Omental fat pad (tissue), 4 donors: ENCODE results near the gene SLC25A45. TPM values are rescaled to one million over a fixed set of nuclear protein-coding genes. Genes with fewer than 3 reads are reported as not detected.
A peak's percentile ranks its signal among the peaks of the same experiment; 100 is the strongest.
"Not testable (repeated sequence)": the region's sequence is repeated elsewhere in the genome, so short reads cannot be mapped to it uniquely, and the experiment has no call there.

Experiments used
- ATAC-seq: fragments of 150-250 bp; one replicate; pipeline ENCODE4 v1.9.1; 2016; ENCODE audit warnings: mild to moderate bottlenecking, moderate library complexity; ENCODE audit not compliant: low FRiP score
- DNase-seq: peaks from one replicate; pipeline ENCODE4 v3.0.0-alpha.2; 2019; ENCODE audit warnings: low spot score
- total RNA-seq, 4 donors: library from RNA; depleted of rRNA; stranded (reverse); fragments of >200 nt; gene quantifications; one replicate each; pipeline ENCODE4 v1.1.0, GENCODE V29; 2016
- TF ChIP-seq, protein P1 (sequence below), 3 donors: fragments of 450-650 bp; IDR thresholded peaks; one replicate each; pipeline ENCODE4 v1.5.1; 2016 to 2017; ENCODE audit warnings: antibody characterized with exemption in 3 of 3, mild to moderate bottlenecking in 3 of 3, moderate library complexity in 2 of 3

Gene SLC25A45
- total RNA-seq, 4 donors from 2014 or later, result 4.1 to 9.2 (median 6.0) TPM

DNA sequence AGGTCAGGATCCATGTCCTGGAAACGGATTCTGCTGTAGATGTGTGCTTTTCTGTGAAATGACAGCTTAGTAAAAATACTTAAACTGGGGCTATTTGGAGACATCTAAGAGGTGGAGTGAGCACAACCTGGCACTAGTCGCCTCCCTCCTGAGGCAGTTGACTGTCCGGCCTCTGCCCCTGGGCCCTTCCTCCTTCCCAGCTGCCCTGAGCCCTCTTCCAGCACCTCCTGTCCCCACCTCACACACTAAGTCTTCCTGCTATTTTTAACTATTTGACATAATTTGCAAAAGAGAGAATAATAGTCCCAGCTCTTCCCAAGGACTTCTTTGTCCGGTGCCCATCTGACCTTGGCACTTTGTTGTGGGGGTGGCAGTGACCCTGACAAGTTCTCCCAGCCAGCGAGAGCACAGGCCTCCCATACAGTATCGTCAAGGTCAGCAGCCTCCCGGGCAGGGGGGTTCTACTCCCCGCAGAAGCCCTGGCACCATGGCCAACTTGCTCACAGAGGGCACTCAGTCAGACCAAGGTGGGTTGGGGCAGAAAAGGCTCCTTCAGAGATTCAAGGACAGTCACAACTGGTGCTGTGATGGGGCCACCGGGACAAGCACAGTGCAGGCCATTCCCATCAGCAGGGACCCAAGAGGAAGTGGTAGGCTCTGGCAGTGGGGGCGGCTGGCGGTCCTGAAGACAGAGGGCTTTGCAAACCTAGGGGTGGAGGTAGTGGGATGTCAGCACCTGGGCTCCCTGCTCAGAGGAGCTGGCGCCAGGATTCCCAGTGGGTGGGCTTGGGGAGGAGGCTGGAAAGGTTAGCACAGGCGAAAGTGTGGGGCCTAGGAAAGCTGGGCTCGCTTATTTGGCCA lies 34.6 kb upstream of the SLC25A45 start:
- ATAC-seq (no peak), DNase-seq (no peak)
- TF ChIP-seq, protein P1, sequence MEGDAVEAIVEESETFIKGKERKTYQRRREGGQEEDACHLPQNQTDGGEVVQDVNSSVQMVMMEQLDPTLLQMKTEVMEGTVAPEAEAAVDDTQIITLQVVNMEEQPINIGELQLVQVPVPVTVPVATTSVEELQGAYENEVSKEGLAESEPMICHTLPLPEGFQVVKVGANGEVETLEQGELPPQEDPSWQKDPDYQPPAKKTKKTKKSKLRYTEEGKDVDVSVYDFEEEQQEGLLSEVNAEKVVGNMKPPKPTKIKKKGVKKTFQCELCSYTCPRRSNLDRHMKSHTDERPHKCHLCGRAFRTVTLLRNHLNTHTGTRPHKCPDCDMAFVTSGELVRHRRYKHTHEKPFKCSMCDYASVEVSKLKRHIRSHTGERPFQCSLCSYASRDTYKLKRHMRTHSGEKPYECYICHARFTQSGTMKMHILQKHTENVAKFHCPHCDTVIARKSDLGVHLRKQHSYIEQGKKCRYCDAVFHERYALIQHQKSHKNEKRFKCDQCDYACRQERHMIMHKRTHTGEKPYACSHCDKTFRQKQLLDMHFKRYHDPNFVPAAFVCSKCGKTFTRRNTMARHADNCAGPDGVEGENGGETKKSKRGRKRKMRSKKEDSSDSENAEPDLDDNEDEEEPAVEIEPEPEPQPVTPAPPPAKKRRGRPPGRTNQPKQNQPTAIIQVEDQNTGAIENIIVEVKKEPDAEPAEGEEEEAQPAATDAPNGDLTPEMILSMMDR (IDR thresholded peaks at IDR 0.05), result no peak

DNA sequence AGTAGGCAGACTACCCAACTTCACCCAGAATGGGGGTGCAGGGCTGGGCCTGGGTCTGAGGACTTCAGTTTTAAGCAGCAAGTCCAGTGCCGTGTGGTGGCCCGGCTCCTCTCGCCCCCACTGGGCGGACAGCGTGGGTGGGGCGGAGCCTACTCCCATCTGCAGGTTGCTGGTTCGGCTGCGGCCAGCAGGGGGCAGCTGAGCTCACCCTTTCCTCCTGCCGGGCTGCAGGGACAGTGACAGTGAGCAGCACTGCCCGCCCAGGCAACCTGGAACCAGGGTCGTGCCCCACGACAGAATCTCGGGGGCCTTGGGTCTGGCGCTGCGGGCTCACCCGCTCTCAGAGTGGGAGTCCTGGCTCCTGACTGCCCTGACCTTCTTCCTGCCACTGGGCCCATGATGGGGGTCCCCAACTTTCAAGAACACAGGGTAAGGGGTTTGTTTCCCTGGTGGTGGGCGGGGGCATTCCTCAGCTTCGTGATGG lies 33.9 kb upstream of the SLC25A45 start:
- peak; percentile 22 for ATAC-seq
- TF ChIP-seq, protein P1 (IDR thresholded peaks at IDR 0.05), result peak in 2 of 3 donors; percentile 98
- DNase-seq, result peak; percentile 91

DNA sequence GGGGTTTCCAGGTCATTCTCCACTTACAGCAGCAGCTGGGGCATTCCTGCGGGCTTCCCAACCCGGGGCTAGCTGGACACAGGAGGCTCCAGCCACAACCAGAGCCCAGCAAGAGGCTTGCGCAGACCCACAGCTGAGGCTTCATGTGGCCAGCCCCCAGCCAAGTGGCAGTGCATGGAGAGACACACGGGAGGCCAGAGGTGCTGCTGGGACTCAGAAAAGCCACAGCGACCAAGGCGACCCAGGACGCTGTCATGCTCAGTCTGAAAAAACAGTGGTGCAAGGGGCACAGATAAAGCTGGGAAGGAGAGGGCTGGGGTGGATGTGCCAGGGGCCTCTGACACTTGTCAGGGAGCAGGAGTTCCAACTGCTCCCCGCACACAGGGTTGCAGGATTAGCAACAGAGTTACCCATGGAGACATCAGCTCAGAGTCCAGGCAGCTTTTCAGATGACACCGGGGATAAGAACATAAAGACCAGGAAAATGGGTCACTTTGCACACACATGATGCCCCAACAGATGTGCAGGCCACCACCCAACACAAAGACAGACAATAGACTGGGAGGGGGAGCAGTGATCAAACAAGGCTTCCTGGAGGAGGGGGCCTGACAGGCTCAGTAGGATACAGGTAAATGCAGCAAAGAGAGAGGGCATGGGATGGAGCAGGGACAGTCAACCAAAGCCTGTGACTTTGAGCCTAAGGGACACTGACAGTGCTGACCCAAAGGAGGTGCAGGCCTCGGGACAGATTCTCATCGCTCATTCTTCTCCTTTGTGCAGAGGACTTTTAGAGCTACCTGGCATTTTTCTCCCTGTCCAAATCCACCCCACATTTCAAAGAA lies 33.3 kb upstream of the SLC25A45 start:
- TF ChIP-seq, protein P1 (IDR thresholded peaks at IDR 0.05), result no peak
- DNase-seq (no peak), ATAC-seq (no peak)

DNA sequence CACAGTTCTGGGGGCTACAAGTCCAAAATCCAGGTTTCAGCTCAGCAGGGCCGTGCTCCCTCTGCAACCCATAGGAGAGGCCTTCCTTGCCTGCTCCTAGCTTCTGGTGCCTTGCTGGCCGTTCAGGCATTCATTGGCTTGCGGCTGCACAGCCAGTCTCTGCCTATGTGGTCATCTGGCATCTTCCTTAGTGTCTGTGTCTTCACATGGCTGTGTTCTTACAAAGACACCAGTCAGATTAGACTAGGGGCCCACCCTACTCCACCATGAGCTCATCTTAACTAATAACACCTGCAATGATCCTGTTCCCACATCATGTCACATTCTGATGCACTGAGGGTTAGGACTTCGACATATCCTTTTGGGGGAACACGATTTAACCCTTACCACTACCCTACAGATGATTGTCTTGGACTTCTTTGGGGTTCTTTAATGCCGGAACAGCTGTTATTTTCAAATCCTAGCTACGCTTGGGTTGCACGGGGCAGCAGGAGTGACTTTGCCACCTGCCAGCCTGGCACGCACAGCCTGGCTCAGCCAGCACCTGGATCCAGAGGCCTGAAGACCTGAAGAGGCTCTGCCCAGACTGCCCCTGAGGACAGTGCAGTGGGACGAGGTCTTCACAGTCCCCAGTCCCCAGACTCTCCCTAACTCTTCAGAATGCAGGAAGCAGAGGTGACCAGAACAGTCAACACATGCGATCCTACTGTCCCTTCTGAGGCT lies 32.5 kb upstream of the SLC25A45 start:
- TF ChIP-seq, protein P1 (IDR thresholded peaks at IDR 0.05), result no peak
- DNase-seq (no peak), ATAC-seq (no peak)

DNA sequence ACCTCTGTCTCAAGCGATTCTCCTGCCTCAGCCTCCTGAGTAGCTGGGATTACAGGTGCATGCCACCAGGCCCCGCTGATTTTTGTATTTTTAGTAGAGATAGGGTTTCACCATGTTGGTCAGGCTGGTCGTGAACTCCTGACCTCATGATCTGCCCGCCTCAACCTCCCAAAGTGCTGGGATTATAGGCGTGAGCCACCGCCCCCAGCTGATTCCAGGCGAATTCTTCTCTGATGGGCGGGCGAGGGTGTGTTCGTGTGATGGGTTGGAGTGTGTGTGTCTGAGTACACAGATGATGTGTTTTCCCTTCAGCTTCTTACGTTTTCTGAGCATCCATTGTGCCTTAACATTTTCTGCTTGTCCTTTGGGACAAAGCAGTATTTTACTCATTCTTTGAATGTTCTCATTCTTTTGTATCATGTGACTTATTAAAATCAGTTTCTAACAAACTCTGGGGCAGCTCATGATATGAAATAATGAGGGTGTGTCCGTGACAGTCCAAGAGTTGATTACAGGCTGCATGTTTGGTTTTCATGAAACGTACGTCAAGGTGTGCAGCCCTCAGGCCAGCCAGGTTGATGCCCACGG lies 30.7 kb upstream of the SLC25A45 start:
- not testable (repeated sequence) for DNase-seq, ATAC-seq

DNA sequence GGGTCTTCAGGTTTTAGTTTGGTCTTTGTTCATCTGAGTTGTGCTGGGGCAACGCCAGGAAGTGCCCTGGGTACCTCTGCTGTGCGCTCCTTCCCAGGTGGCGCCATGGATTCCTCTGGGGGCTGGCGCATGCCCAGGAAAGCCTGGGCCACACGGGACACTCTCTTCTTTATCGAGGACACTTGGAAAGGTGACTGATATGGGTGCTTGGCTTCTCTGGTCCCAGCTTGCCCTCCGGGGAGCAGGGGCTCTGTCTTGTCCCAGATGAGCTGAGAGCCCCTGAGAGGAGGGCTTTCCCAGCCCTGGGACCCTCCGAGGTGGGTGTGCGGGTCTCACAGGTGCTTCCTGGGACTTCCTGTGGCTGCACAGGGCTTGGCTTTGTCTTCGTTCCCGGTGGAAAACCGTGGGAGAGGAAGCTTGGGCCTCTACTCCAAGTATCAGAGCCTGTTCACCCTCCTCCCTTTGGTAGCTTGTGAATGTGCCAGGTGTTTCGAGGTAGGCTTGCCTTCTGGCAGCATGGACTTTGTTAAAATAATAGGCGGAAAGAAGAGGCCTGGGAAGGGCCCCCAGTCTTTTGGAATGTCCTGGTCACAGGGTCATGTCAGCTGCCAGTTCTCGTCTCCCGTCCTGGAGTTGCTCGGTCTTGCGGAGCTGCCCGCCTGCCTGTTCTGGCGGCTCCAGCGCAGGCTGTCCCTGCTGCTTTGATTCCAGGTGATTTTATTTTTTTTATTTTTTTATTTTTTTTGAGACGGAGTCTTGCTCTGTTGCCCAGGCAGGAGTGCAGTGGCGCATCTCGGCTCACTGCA lies 30.0 kb upstream of the SLC25A45 start:
- no peak for ATAC-seq
- DNase-seq, result no peak
- TF ChIP-seq, protein P1 (IDR thresholded peaks at IDR 0.05), result no peak
